ENCODE measurements around the gene ATRN. TPM values are rescaled to one million over a fixed set of nuclear protein-coding genes. Genes with fewer than 3 reads are reported as not detected.

Gene ATRN
- total and polyA plus RNA-seq, 2 of the 8 experiments (the other 6 are each of a cell fraction or from before 2014, with no cell fraction given), result 12.0 to 17.4 TPM

- TF ChIP-seq, protein P1, sequence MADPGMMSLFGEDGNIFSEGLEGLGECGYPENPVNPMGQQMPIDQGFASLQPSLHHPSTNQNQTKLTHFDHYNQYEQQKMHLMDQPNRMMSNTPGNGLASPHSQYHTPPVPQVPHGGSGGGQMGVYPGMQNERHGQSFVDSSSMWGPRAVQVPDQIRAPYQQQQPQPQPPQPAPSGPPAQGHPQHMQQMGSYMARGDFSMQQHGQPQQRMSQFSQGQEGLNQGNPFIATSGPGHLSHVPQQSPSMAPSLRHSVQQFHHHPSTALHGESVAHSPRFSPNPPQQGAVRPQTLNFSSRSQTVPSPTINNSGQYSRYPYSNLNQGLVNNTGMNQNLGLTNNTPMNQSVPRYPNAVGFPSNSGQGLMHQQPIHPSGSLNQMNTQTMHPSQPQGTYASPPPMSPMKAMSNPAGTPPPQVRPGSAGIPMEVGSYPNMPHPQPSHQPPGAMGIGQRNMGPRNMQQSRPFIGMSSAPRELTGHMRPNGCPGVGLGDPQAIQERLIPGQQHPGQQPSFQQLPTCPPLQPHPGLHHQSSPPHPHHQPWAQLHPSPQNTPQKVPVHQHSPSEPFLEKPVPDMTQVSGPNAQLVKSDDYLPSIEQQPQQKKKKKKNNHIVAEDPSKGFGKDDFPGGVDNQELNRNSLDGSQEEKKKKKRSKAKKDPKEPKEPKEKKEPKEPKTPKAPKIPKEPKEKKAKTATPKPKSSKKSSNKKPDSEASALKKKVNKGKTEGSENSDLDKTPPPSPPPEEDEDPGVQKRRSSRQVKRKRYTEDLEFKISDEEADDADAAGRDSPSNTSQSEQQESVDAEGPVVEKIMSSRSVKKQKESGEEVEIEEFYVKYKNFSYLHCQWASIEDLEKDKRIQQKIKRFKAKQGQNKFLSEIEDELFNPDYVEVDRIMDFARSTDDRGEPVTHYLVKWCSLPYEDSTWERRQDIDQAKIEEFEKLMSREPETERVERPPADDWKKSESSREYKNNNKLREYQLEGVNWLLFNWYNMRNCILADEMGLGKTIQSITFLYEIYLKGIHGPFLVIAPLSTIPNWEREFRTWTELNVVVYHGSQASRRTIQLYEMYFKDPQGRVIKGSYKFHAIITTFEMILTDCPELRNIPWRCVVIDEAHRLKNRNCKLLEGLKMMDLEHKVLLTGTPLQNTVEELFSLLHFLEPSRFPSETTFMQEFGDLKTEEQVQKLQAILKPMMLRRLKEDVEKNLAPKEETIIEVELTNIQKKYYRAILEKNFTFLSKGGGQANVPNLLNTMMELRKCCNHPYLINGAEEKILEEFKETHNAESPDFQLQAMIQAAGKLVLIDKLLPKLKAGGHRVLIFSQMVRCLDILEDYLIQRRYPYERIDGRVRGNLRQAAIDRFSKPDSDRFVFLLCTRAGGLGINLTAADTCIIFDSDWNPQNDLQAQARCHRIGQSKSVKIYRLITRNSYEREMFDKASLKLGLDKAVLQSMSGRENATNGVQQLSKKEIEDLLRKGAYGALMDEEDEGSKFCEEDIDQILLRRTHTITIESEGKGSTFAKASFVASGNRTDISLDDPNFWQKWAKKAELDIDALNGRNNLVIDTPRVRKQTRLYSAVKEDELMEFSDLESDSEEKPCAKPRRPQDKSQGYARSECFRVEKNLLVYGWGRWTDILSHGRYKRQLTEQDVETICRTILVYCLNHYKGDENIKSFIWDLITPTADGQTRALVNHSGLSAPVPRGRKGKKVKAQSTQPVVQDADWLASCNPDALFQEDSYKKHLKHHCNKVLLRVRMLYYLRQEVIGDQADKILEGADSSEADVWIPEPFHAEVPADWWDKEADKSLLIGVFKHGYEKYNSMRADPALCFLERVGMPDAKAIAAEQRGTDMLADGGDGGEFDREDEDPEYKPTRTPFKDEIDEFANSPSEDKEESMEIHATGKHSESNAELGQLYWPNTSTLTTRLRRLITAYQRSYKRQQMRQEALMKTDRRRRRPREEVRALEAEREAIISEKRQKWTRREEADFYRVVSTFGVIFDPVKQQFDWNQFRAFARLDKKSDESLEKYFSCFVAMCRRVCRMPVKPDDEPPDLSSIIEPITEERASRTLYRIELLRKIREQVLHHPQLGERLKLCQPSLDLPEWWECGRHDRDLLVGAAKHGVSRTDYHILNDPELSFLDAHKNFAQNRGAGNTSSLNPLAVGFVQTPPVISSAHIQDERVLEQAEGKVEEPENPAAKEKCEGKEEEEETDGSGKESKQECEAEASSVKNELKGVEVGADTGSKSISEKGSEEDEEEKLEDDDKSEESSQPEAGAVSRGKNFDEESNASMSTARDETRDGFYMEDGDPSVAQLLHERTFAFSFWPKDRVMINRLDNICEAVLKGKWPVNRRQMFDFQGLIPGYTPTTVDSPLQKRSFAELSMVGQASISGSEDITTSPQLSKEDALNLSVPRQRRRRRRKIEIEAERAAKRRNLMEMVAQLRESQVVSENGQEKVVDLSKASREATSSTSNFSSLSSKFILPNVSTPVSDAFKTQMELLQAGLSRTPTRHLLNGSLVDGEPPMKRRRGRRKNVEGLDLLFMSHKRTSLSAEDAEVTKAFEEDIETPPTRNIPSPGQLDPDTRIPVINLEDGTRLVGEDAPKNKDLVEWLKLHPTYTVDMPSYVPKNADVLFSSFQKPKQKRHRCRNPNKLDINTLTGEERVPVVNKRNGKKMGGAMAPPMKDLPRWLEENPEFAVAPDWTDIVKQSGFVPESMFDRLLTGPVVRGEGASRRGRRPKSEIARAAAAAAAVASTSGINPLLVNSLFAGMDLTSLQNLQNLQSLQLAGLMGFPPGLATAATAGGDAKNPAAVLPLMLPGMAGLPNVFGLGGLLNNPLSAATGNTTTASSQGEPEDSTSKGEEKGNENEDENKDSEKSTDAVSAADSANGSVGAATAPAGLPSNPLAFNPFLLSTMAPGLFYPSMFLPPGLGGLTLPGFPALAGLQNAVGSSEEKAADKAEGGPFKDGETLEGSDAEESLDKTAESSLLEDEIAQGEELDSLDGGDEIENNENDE (IDR thresholded peaks at IDR 0.05; ENCODE audit: insufficient replicate concordance, low read length), result no peak
- TF ChIP-seq, protein P2, sequence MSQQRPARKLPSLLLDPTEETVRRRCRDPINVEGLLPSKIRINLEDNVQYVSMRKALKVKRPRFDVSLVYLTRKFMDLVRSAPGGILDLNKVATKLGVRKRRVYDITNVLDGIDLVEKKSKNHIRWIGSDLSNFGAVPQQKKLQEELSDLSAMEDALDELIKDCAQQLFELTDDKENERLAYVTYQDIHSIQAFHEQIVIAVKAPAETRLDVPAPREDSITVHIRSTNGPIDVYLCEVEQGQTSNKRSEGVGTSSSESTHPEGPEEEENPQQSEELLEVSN (IDR thresholded peaks at IDR 0.05), result no peak
- no peak for TF ChIP-seq RXRA (IDR thresholded peaks at IDR 0.05; ENCODE audit: insufficient read depth, low read depth, low read length)
- no peak for TF ChIP-seq NRF1 (IDR thresholded peaks at IDR 0.05; ENCODE audit: low read depth, low read length)
- no peak for TF ChIP-seq MAFK (IDR thresholded peaks at IDR 0.05; ENCODE audit: low read depth, low read length)
- no peak for TF ChIP-seq ATF3 (IDR thresholded peaks at IDR 0.05; ENCODE audit: insufficient read depth, low read depth, low read length)
- no peak for TF ChIP-seq NANOG (IDR thresholded peaks at IDR 0.05; ENCODE audit: insufficient read depth, low read depth, low read length, poor library complexity, severe bottlenecking)
- no peak for TF ChIP-seq CHD2 (IDR thresholded peaks at IDR 0.05; ENCODE audit: low read length)
- TF ChIP-seq CBX5 (IDR thresholded peaks at IDR 0.05; ENCODE audit: low read depth, low read length), result no peak
Measured at GRCh38 chr20:3472105-3472504, 1.3 kb downstream of the ATRN start (continued).

Data from H1 (cell line).